A549 (cell line): ENCODE data around the gene UVRAG. TPM values are rescaled to one million over a fixed set of nuclear protein-coding genes. Genes with fewer than 3 reads are reported as not detected.

Experiments used
- ATAC-seq, 2 experiments: fragments of 200-7000 bp in 1 of 2; fragments of >200 bp in 1 of 2; cut with Nextera tagmentation in 1 of 2; cut with Tn5 transposase in 1 of 2; 3 replicates each; pipeline versions ENCODE4 v1.8.0 to v1.9.1; 2018 to 2020; ENCODE audit warnings: mild to moderate bottlenecking in 1 of 2, moderate library complexity in 1 of 2
- CTCF ChIA-PET: fragments of 300-600 bp; sonication (Branson Sonifier 250); formaldehyde crosslinking; extraction: SDS; loops from one replicate; lab custom pipeline; 2021; ENCODE audit warnings: antibody characterized with exemption, inconsistent platforms; lab: Yijun Ruan, JAX
- POLR2A ChIA-PET: fragments of 350-600 bp; formaldehyde crosslinking; extraction: SDS; loops from one replicate; lab custom pipeline; 2021; ENCODE audit warnings: antibody characterized with exemption, inconsistent platforms; lab: Yijun Ruan, JAX
- DNase-seq, 2 experiments: peaks; one replicate each; pipeline versions ENCODE4 v3.0.0 to v3.0.0-alpha.2; 2011 to 2016; ENCODE audit warnings: low read depth in 1 of 2, low spot score in 1 of 2
- FAIRE-seq: peaks from 2 replicates; lab custom pipeline; 2011; peaks lifted over from hg19 to GRCh38; lab: Jason Lieb, UNC
- H3K27ac ChIP-seq, 2 experiments: fragments of >200 bp; sonication (Bioruptor Twin); formaldehyde crosslinking; 3 replicates each; pipeline ENCODE4 v1.5.1; 2016 to 2017
- H3K4me1 ChIP-seq: fragments of >200 bp; sonication (Bioruptor Twin); formaldehyde crosslinking; 3 replicates; pipeline ENCODE4 v1.6.1; 2016
- H3K4me2 ChIP-seq: fragments of >200 bp; sonication (Bioruptor Twin); formaldehyde crosslinking; 3 replicates; pipeline ENCODE4 v1.6.1; 2016
- H3K4me3 ChIP-seq: fragments of >200 bp; sonication (Bioruptor Twin); formaldehyde crosslinking; 3 replicates; pipeline ENCODE4 v1.5.1; 2016
- H3K9me3 ChIP-seq: fragments of >200 bp; sonication (Bioruptor Twin); formaldehyde crosslinking; 3 replicates; pipeline ENCODE4 v1.6.1; 2016
- ATOH8 ChIP-seq: fragments of 250-450 bp; sonication (Bioruptor Pico); IDR thresholded peaks from 2 replicates; pipeline ENCODE4 v1.5.0; 2020; ENCODE audit warnings: low read depth, mild to moderate bottlenecking, moderate library complexity
- BCL3 ChIP-seq: fragments of >200 bp; sonication (Bioruptor Twin); formaldehyde crosslinking; IDR thresholded peaks from 3 replicates; pipeline ENCODE4 v1.6.1; 2016
- BHLHE40 ChIP-seq: IDR thresholded peaks from 2 replicates; pipeline ENCODE4 v1.6.1; 2012; ENCODE audit warnings: low read depth, low read length, inconsistent platforms
- CHD2 ChIP-seq: fragments of 150-350 bp; IDR thresholded peaks from 2 replicates; pipeline ENCODE4 v1.6.1; 2014; ENCODE audit warnings: low read length; ENCODE audit not compliant: partially characterized antibody
- CTCF ChIP-seq: fragments of >200 bp; sonication (Bioruptor Twin); formaldehyde crosslinking; IDR thresholded peaks from 3 replicates; pipeline ENCODE4 v1.5.1; 2016
- E2F6 ChIP-seq: IDR thresholded peaks from 2 replicates; pipeline ENCODE4 v1.6.1; 2012; ENCODE audit warnings: low read depth, borderline replicate concordance
- ELK1 ChIP-seq: fragments of 150-350 bp; IDR thresholded peaks from 2 replicates; pipeline ENCODE4 v1.6.1; 2014; ENCODE audit warnings: low read depth, mild to moderate bottlenecking, low read length
- EP300 ChIP-seq, 2 experiments: fragments of >200 bp; sonication (Bioruptor Twin); formaldehyde crosslinking; IDR thresholded peaks; 2 replicates in 1 of 2; 3 replicates in 1 of 2; pipeline ENCODE4 v1.6.1; 2016 to 2017
- ESRRA ChIP-seq: fragments of 150-350 bp; IDR thresholded peaks from 2 replicates; pipeline ENCODE4 v1.6.1; 2014; ENCODE audit warnings: mild to moderate bottlenecking, low read length, borderline replicate concordance
- FOXS1 ChIP-seq: fragments of 250-450 bp; sonication (Bioruptor Pico); IDR thresholded peaks from 2 replicates; pipeline ENCODE4 v1.5.0; 2020; ENCODE audit warnings: mild to moderate bottlenecking, moderate library complexity
- HMGXB4 ChIP-seq: fragments of 250-450 bp; sonication (Bioruptor Pico); IDR thresholded peaks from 2 replicates; pipeline ENCODE4 v1.5.0; 2021; ENCODE audit warnings: mild to moderate bottlenecking, moderate library complexity, borderline replicate concordance
- JUN ChIP-seq, 2 experiments: fragments of >200 bp; sonication (Bioruptor Twin); formaldehyde crosslinking; IDR thresholded peaks; 2 replicates in 1 of 2; 3 replicates in 1 of 2; pipeline ENCODE4 v1.6.1; 2016 to 2017
- MAX ChIP-seq: IDR thresholded peaks from 2 replicates; pipeline ENCODE4 v1.6.1; 2012
- RCOR1 ChIP-seq: fragments of 150-350 bp; IDR thresholded peaks from 2 replicates; pipeline ENCODE4 v1.6.1; 2014; ENCODE audit warnings: antibody characterized with exemption, low read length, low read depth
- REST ChIP-seq: fragments of 200-600 bp; sonication (generic); IDR thresholded peaks from 2 replicates; pipeline ENCODE4 v1.6.1; 2016; ENCODE audit warnings: antibody characterized with exemption, mild to moderate bottlenecking, moderate library complexity
- RFX5 ChIP-seq: fragments of 450-650 bp; IDR thresholded peaks from 2 replicates; pipeline ENCODE4 v1.7.1; 2014; ENCODE audit warnings: antibody characterized with exemption, mild to moderate bottlenecking, moderate library complexity
- SMC3 ChIP-seq: fragments of >200 bp; sonication (Bioruptor Twin); formaldehyde crosslinking; IDR thresholded peaks from 3 replicates; pipeline ENCODE4 v1.6.1; 2018; ENCODE audit warnings: inconsistent platforms
- TP53 ChIP-seq: fragments of 250-450 bp; sonication (Bioruptor Pico); IDR thresholded peaks from 2 replicates; pipeline ENCODE4 v1.5.0; 2021; ENCODE audit warnings: mild to moderate bottlenecking, moderate library complexity
- WGBS: methylation state at CpG from one replicate; pipeline ENCODE4 v1.1.6; 2017; ENCODE audit errors: missing lambda C conversion rate; 5-methylcytosine and 5-hydroxymethylcytosine counted together
- polyA plus RNA-seq, 4 experiments: library from polyadenylated mRNA; depleted of rRNA in 3 of 4; stranded (reverse); fragments of >200 nt; fragmentation: RNase III in 1 of 4; extraction: RNeasy Plus Mini Kit Qiagen cat#74134 plus additional on column Dnase treatment in 1 of 4; gene quantifications; 2 replicates in 3 of 4; 3 replicates in 1 of 4; pipeline ENCODE4 v1.2.3, GENCODE V29; 2011 to 2017

The UVRAG gene
- polyA plus RNA-seq, 2 of the 4 experiments (the other 2 are of a cell fraction) = 6.1 to 14.1 TPM

- POLR2A ChIA-PET = interaction anchor here (0.6 kb wide), 1 partner anchor 203 kb away, joined by 3 read pairs; no protein-coding TSS in a partner anchor
- CTCF ChIA-PET = interaction anchor here (2.6 kb wide), 1 partner anchor 32 kb away, joined by 9 read pairs; no protein-coding TSS in a partner anchor
- Histone ChIP-seq H3K4me1 (peaks cover 9% of the 10 kb centered on the region), H3K4me2 (no peak overlapping the region), H3K9me3 (no peaks in the 10 kb centered on the region), H3K4me3 (no peak overlapping the region), H3K27ac (no peak overlapping the region)
- 89% methylated on average over 3 of the region's 3 CpGs for WGBS
- TF ChIP-seq HMGXB4 (CRISPR knock-in tag) (no peak), BHLHE40 (no peak)
- DNase-seq (no peak), ATAC-seq (no peak), FAIRE-seq (no peak)
Observed at GRCh38 chr11:75836417-75836816, 21.4 kb downstream of the UVRAG start.

GRCh38 chr11:75839851-75840250 is 24.8 kb downstream of the UVRAG start:
- no peak overlapping the region for H3K4me2 ChIP-seq
- H3K9me3 ChIP-seq = no peaks in the 10 kb centered on the region
- no peak for ATAC-seq
- no peak for DNase-seq
- ChIA-PET CTCF (interaction anchor here (1.3 to 1.7 kb wide), 2 partner anchors 12 to 312 kb away, joined by 3 to 6 read pairs; no protein-coding TSS in a partner anchor), POLR2A (no interaction called here)
- FAIRE-seq = no peak
- no peak overlapping the region for H3K4me3 ChIP-seq
- peaks cover 12% of the 10 kb centered on the region for H3K4me1 ChIP-seq
- TF ChIP-seq SMC3 (no peak), RFX5 (no peak)
- H3K27ac ChIP-seq = no peak overlapping the region

GRCh38 chr11:75840522-75840921 is 25.5 kb downstream of the UVRAG start:
- H3K4me3 ChIP-seq = no peak overlapping the region
- H3K4me2 ChIP-seq = no peak overlapping the region
- 82% methylated on average over 1 of the region's 1 CpG for WGBS
- FAIRE-seq = no peak
- no peaks in the 10 kb centered on the region for H3K9me3 ChIP-seq
- H3K4me1 ChIP-seq = peaks cover 12% of the 10 kb centered on the region
- POLR2A ChIA-PET = no interaction called here
- DNase-seq = no peak
- no peak overlapping the region for H3K27ac ChIP-seq
- CTCF ChIA-PET = interaction anchor here (0.7 to 1.7 kb wide), 4 partner anchors 9 to 312 kb away, joined by 3 to 6 read pairs (median 3); no protein-coding TSS in a partner anchor
- ATAC-seq = no peak
- TF ChIP-seq RCOR1 (no peak), TP53 (CRISPR knock-in tag) (no peak), JUN (IDR thresholded peaks at IDR 0.05) (no peak), ELK1 (no peak), CHD2 (no peak), FOXS1 (CRISPR knock-in tag) (no peak), EP300 (IDR thresholded peaks at IDR 0.05) (no peak), E2F6 (no peak), REST (no peak), MAX (no peak), ESRRA (no peak), BCL3 (no peak), ATOH8 (CRISPR knock-in tag) (no peak), CTCF (no peak), HMGXB4 (CRISPR knock-in tag) (no peak)
